T-helper 1 cell treated with Interleukin-12 subunit alpha and Interleukin-12 subunit beta and Interleukin-4 antibody, amounts not matched to agents 30 μg/mL and 1 μg/mL, for 36 hours (primary cell): ENCODE measurements around the gene NAV1.
A peak's percentile ranks its signal among the peaks of the same experiment; 100 is the strongest.

Experiments used
- H3K27ac Mint-ChIP-seq: one replicate; pipeline ENCODE4 v1.8.0; 2021; ENCODE audit warnings: mild to moderate bottlenecking, mixed read lengths
- H3K27me3 Mint-ChIP-seq: one replicate; pipeline ENCODE4 v1.8.0; 2021; ENCODE audit warnings: low read depth, mixed read lengths
- H3K36me3 Mint-ChIP-seq: one replicate; pipeline ENCODE4 v1.8.0; 2021; ENCODE audit warnings: low read depth, mixed read lengths
- H3K4me1 Mint-ChIP-seq: one replicate; pipeline ENCODE4 v1.8.0; 2021; ENCODE audit warnings: low read depth, mixed read lengths
- H3K4me3 Mint-ChIP-seq: one replicate; pipeline ENCODE4 v1.8.0; 2021; ENCODE audit warnings: mild to moderate bottlenecking, moderate library complexity, mixed read lengths
- H3K9me3 Mint-ChIP-seq: one replicate; pipeline ENCODE4 v1.8.0; 2021; ENCODE audit warnings: mixed read lengths

The NAV1 gene

GRCh38 chr1:201530741-201531531 is 8.0 kb upstream of the NAV1 start:
- peaks cover 4% of the 10 kb centered on the region for H3K4me1 Mint-ChIP-seq
- peaks cover 5% of the 10 kb centered on the region for H3K36me3 Mint-ChIP-seq
- no peaks in the 10 kb centered on the region for H3K27me3 Mint-ChIP-seq
- H3K4me3 Mint-ChIP-seq, result no peak overlapping the region
- no peaks in the 10 kb centered on the region for H3K9me3 Mint-ChIP-seq
- no peak overlapping the region for H3K27ac Mint-ChIP-seq

GRCh38 chr1:201531551-201532425 is 7.1 kb upstream of the NAV1 start:
- peaks cover 6% of the 10 kb centered on the region for H3K27me3 Mint-ChIP-seq
- H3K36me3 Mint-ChIP-seq, result peaks cover 5% of the 10 kb centered on the region
- H3K4me3 Mint-ChIP-seq, result no peak overlapping the region
- H3K9me3 Mint-ChIP-seq, result no peaks in the 10 kb centered on the region
- H3K27ac Mint-ChIP-seq, result no peak overlapping the region
- peaks cover 4% of the 10 kb centered on the region for H3K4me1 Mint-ChIP-seq

GRCh38 chr1:201533836-201534235 is 5.1 kb upstream of the NAV1 start:
- Mint-ChIP-seq H3K27me3 (peaks cover 26% of the 10 kb centered on the region), H3K4me3 (no peak overlapping the region)

GRCh38 chr1:201535046-201535918 is 3.6 kb upstream of the NAV1 start:
- Mint-ChIP-seq H3K27me3 (peaks cover 37% of the 10 kb centered on the region), H3K4me3 (no peak overlapping the region), H3K27ac (no peak overlapping the region), H3K9me3 (no peaks in the 10 kb centered on the region), H3K4me1 (peaks cover 7% of the 10 kb centered on the region), H3K36me3 (peaks cover 5% of the 10 kb centered on the region)

More at GRCh38 chr1:201533836-201534235, 5.1 kb upstream of the NAV1 start:
- H3K36me3 Mint-ChIP-seq, result peaks cover 5% of the 10 kb centered on the region
- no peaks in the 10 kb centered on the region for H3K9me3 Mint-ChIP-seq
- H3K27ac Mint-ChIP-seq, result no peak overlapping the region
- H3K4me1 Mint-ChIP-seq, result peaks cover 7% of the 10 kb centered on the region

- Mint-ChIP-seq H3K4me3 (no peak overlapping the region), H3K27ac (no peak overlapping the region), H3K9me3 (no peaks in the 10 kb centered on the region), H3K27me3 (peaks cover 43% of the 10 kb centered on the region), H3K36me3 (peaks cover 3% of the 10 kb centered on the region), H3K4me1 (peaks cover 7% of the 10 kb centered on the region)
Observed at GRCh38 chr1:201535919-201536245, 3.0 kb upstream of the NAV1 start.

GRCh38 chr1:201536558-201536957 is 2.4 kb upstream of the NAV1 start:
- no peak overlapping the region for H3K4me3 Mint-ChIP-seq

GRCh38 chr1:201537028-201537427 is 1.9 kb upstream of the NAV1 start:
- Mint-ChIP-seq H3K4me1 (peaks cover 7% of the 10 kb centered on the region), H3K36me3 (peaks cover 2% of the 10 kb centered on the region), H3K27me3 (peaks cover 53% of the 10 kb centered on the region), H3K4me3 (no peak overlapping the region), H3K9me3 (no peaks in the 10 kb centered on the region), H3K27ac (no peak overlapping the region)

More at GRCh38 chr1:201536558-201536957, 2.4 kb upstream of the NAV1 start:
- Mint-ChIP-seq H3K9me3 (no peaks in the 10 kb centered on the region), H3K4me1 (peaks cover 7% of the 10 kb centered on the region), H3K36me3 (peaks cover 2% of the 10 kb centered on the region), H3K27me3 (peaks cover 49% of the 10 kb centered on the region), H3K27ac (no peak overlapping the region)

GRCh38 chr1:201537467-201537866 is 1.5 kb upstream of the NAV1 start:
- Mint-ChIP-seq H3K9me3 (no peaks in the 10 kb centered on the region), H3K27ac (no peak overlapping the region), H3K27me3 (peaks cover 57% of the 10 kb centered on the region), H3K36me3 (peaks cover 2% of the 10 kb centered on the region), H3K4me1 (peaks cover 7% of the 10 kb centered on the region), H3K4me3 (no peak overlapping the region)

- H3K27ac Mint-ChIP-seq, result no peak overlapping the region
- H3K36me3 Mint-ChIP-seq, result no peaks in the 10 kb centered on the region
- H3K4me1 Mint-ChIP-seq, result peaks cover 7% of the 10 kb centered on the region
- H3K9me3 Mint-ChIP-seq, result no peaks in the 10 kb centered on the region
- peak overlapping the region; percentile 57 for H3K4me3 Mint-ChIP-seq
- H3K27me3 Mint-ChIP-seq, result peaks cover 63% of the 10 kb centered on the region
Observed at GRCh38 chr1:201537891-201538611, 876 bp upstream of the NAV1 start.

GRCh38 chr1:201539561-201540431 is 869 bp downstream of the NAV1 start:
- Mint-ChIP-seq H3K27me3 (peaks cover 77% of the 10 kb centered on the region), H3K4me3 (peak overlapping the region; percentile 32), H3K9me3 (no peaks in the 10 kb centered on the region), H3K4me1 (peaks cover 7% of the 10 kb centered on the region), H3K36me3 (no peaks in the 10 kb centered on the region), H3K27ac (no peak overlapping the region)

GRCh38 chr1:201540846-201541735 is 2.2 kb downstream of the NAV1 start:
- no peak overlapping the region for H3K27ac Mint-ChIP-seq
- no peaks in the 10 kb centered on the region for H3K9me3 Mint-ChIP-seq
- no peak overlapping the region for H3K4me3 Mint-ChIP-seq
- H3K27me3 Mint-ChIP-seq, result peaks cover 86% of the 10 kb centered on the region
- H3K4me1 Mint-ChIP-seq, result peaks cover 3% of the 10 kb centered on the region
- no peaks in the 10 kb centered on the region for H3K36me3 Mint-ChIP-seq

- no peak overlapping the region for H3K27ac Mint-ChIP-seq
- H3K9me3 Mint-ChIP-seq, result no peaks in the 10 kb centered on the region
- H3K27me3 Mint-ChIP-seq, result peaks cover 73% of the 10 kb centered on the region
- H3K4me3 Mint-ChIP-seq, result no peak overlapping the region
- H3K4me1 Mint-ChIP-seq, result peaks cover 3% of the 10 kb centered on the region
- H3K36me3 Mint-ChIP-seq, result no peaks in the 10 kb centered on the region
Observed at GRCh38 chr1:201542309-201543035, 3.5 kb downstream of the NAV1 start.
